Left lung (tissue), 10 donors: Measurements from ENCODE around the gene ADAMTS2. TPM values are rescaled to one million over a fixed set of nuclear protein-coding genes. Genes with fewer than 3 reads are reported as not detected.

Source experiments
- ATAC-seq: fragments of 200-7000 bp; cut with Tn5 transposase; one replicate; pipeline ENCODE4 v1.9.1; 2020; ENCODE audit warnings: moderate library complexity
- DNase-seq, 4 donors: peaks; one replicate each; pipeline ENCODE4 v3.0.0-alpha.2; 2013 to 2020
- H3K27ac ChIP-seq, 2 donors: fragments of 200-600 bp; sonication (generic) in 1 of 2; one replicate each; pipeline versions ENCODE4 v1.5.0 to v1.8.0; 2020 to 2021
- H3K27me3 ChIP-seq, 2 donors: fragments of 200-600 bp; sonication (generic) in 1 of 2; one replicate each; pipeline versions ENCODE4 v1.5.0 to v1.8.0; 2020 to 2021
- H3K36me3 ChIP-seq, 2 donors: fragments of 200-600 bp; sonication (generic) in 1 of 2; one replicate each; pipeline versions ENCODE4 v1.5.0 to v1.8.0; 2020 to 2021
- H3K4me1 ChIP-seq, 2 donors: fragments of 200-600 bp; one replicate each; pipeline ENCODE4 v1.8.0; 2021
- H3K4me3 ChIP-seq, 2 donors: fragments of 200-600 bp; sonication (generic) in 1 of 2; one replicate each; pipeline versions ENCODE4 v1.5.0 to v1.8.0; 2020 to 2021; ENCODE audit warnings: mild to moderate bottlenecking in 1 of 2
- H3K9me3 ChIP-seq, 2 donors: fragments of 200-600 bp; sonication (generic) in 1 of 2; one replicate each; pipeline versions ENCODE4 v1.5.0 to v1.8.0; 2020 to 2021
- CTCF ChIP-seq, 2 donors: fragments of 200-600 bp; sonication (generic) in 1 of 2; IDR thresholded peaks; one replicate each; pipeline versions ENCODE4 v1.5.0 to v1.8.0; 2021; ENCODE audit warnings: antibody characterized with exemption in 2 of 2
- intact Hi-C, 2 donors: fragments of 100-400 bp; cut with DNase I; formaldehyde crosslinking; loops; one replicate each; pipeline versions ENCODE4 v1.11.2 to v1.14.2; 2022
- polyA plus RNA-seq, 6 donors: library from polyadenylated mRNA; unstranded; fragments of 120-200 nt; gene quantifications; one replicate each; pipeline ENCODE4 v1.2.1, GENCODE V29; 2013; ENCODE audit not compliant: insufficient read length in 6 of 6
- total RNA-seq, 2 donors: library from RNA; stranded (reverse); fragmentation: NEBNext Ultra II Directional; extraction: Animal tissue kit (Norgen Biotek cat#: 25700); gene quantifications; one replicate each; pipeline ENCODE4 v1.2.1, GENCODE V29; 2021
- donor health status: DM: no; HTN: yes; CAD: no.
- donor health status: DM: no; HTN: no; CAD: no.

The ADAMTS2 gene
- total and polyA plus RNA-seq, 8 donors: 27.5 to 68.2 (median 36.0) TPM

DNA sequence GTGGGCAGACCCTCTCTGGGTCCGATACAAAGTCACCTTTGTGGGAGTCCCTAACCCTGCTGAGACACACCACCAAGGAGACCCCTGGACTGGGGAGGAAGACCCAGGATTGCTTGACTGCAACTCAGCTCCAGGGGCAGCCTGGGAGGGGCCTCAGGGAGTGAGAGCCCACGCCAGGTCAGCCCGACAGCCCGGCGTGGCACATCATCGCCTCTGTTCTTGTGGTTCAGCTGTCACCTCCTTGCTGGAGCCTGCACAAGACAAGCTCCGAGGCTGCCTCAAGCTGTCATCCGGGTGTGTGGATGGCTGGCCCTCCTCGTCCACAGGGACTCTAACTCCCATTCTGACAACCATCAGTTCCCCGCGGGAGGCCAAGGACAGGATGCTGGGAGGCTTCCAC, 151.5 kb downstream of the ADAMTS2 start:
- Histone ChIP-seq H3K4me3 (no peak overlapping the region), H3K4me1 (no peaks in the 10 kb centered on the region), H3K9me3 (no peaks in the 10 kb centered on the region), H3K27ac (no peak overlapping the region), H3K36me3 (no peaks in the 10 kb centered on the region), H3K27me3 (peaks cover 0 to 21% of the 10 kb centered on the region in 2 donors)
- intact Hi-C loops: no loop called here
- ATAC-seq: no peak
- DNase-seq: peak in 2 of 4 donors; percentile 29 to 37
- TF ChIP-seq CTCF (IDR thresholded peaks at IDR 0.05): no peak

DNA sequence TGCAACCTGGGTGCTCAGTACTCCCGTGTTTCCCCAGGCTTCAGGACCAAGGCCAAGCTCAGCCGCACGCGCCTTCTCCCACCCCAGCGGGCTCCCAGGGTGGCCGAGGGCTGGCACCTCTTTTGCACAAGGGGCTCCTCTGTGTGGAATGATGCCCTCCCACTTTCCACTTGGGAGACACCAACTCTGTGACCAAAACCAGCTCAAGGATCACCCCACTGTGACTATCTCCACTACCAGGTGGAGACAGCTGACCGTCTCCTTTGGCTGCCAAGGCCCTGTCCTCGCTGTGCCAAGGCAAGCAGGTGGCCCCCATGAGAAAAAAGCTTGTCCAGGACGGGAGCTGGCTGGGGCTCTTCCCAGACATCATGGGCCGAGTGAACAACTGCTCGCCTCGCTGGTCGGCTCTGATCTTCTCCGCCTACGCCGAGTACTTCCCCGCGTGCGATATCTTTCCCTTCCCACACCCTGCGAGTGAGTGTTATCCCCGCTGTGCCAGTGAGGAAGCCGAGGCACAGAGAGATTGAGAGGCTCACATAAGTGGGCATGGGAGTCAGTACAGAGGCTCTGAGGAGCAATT, 152.3 kb downstream of the ADAMTS2 start:
- intact Hi-C loops: no loop called here

GRCh38 chr5:179192185-179192890, 152.9 kb downstream of the ADAMTS2 start:
- Histone ChIP-seq H3K9me3 (no peaks in the 10 kb centered on the region), H3K4me3 (no peak overlapping the region), H3K36me3 (no peaks in the 10 kb centered on the region), H3K27me3 (peaks cover 0 to 30% of the 10 kb centered on the region in 2 donors), H3K27ac (no peak overlapping the region), H3K4me1 (no peaks in the 10 kb centered on the region)
- DNase-seq (peak in 2 of 4 donors; percentile 27 to 60), ATAC-seq (no peak)
- TF ChIP-seq CTCF (IDR thresholded peaks at IDR 0.05): no peak
- intact Hi-C loops: no loop called here

More for the DNA sequence above, 152.3 kb downstream of the ADAMTS2 start:
- Histone ChIP-seq H3K4me3 (no peak overlapping the region), H3K27ac (no peak overlapping the region), H3K36me3 (no peaks in the 10 kb centered on the region), H3K27me3 (peaks cover 0 to 24% of the 10 kb centered on the region in 2 donors), H3K9me3 (no peaks in the 10 kb centered on the region), H3K4me1 (no peaks in the 10 kb centered on the region)
- ATAC-seq: no peak
- TF ChIP-seq CTCF (IDR thresholded peaks at IDR 0.05): no peak
- DNase-seq: peak in 2 of 4 donors; percentile 13 to 58

DNA sequence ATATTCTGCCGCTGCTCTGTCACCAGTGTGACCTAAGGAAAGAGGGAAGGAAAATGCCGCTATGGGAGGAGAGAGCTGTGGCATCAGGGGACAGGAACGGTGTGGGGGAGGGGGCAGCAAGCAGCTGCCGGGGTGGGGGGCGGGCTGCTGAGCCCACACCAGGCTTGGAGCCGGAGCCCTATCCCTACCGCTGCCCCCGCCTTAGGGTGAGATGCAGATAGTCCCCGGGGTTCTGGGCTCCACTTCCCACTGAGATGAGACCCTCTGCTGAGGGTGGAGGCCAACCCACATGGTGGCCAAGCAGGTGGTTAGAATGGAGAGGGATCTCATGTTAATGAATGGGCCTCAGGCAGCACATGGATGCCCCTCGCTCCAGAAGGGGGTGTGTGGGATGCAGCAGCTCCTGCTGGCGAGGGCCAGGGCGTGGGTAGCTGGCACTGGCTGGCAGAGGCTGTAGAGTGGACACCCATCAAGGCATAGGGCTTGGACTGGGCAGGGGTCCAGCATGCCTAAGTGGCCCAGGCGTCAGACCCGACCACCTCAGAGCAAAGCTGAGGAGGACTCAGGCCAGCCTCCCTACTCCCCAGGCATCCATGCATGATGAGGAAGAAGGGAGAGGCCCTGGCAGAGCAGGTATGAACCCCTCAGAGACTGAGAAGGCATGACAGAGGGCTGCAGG, 153.6 kb downstream of the ADAMTS2 start:
- intact Hi-C loops: no loop called here
- Histone ChIP-seq H3K4me1 (no peaks in the 10 kb centered on the region), H3K27me3 (peaks cover 0 to 37% of the 10 kb centered on the region in 2 donors), H3K36me3 (no peaks in the 10 kb centered on the region), H3K27ac (no peak overlapping the region), H3K4me3 (no peak overlapping the region), H3K9me3 (no peaks in the 10 kb centered on the region)
- peak in 2 of 4 donors; percentile 16 to 49 for DNase-seq
- ATAC-seq: no peak
- TF ChIP-seq CTCF (IDR thresholded peaks at IDR 0.05): no peak
